Measurements from ENCODE around the gene ATMIN. TPM values are rescaled to one million over a fixed set of nuclear protein-coding genes. Genes with fewer than 3 reads are reported as not detected.

Gene ATMIN
- total and polyA plus RNA-seq, 2 donors (not counting 3 experiments of a cell fraction or from before 2014, with no cell fraction given), result 15.0 to 22.4 TPM

GRCh38 chr16:80997139-80997798 is 38.4 kb upstream of the ATMIN start:
- FAIRE-seq (peak; percentile 31), DNase-seq (ENCODE audit: low read depth, low spot score) (peak; percentile 54)
- Histone ChIP-seq H3K4me2 (ENCODE audit: insufficient read depth, low read length) (peak overlapping the region; percentile 76), H2AFZ (ENCODE audit: low read depth, low read length) (peak overlapping the region; percentile 34), H3K27ac (ENCODE audit: insufficient read depth, low read depth, low read length) (peak overlapping the region; percentile 51), H4K20me1 (replicated peaks; ENCODE audit: control insufficient read depth, extremely low read depth, insufficient read depth, low read length) (no peaks in the 10 kb centered on the region), H3K79me2 (ENCODE audit: control insufficient read depth, insufficient read depth, low read length) (peaks cover 95% of the 10 kb centered on the region), H3K4me1 (ENCODE audit: control insufficient read depth, extremely low read depth, insufficient read depth, low read length) (peaks cover 31% of the 10 kb centered on the region), H3K36me3 (ENCODE audit: control insufficient read depth in 2 of 2, extremely low read depth in 1 of 2, insufficient read depth in 2 of 2, low read length in 2 of 2) (no peaks in the 10 kb centered on the region), H3K9me3 (replicated peaks; ENCODE audit: control insufficient read depth, insufficient read depth, low read length) (no peaks in the 10 kb centered on the region), H3K9ac (replicated peaks; ENCODE audit: extremely low read depth, insufficient read depth, low read length) (peak overlapping the region; percentile 51), H3K4me3 (replicated peaks in 1 of 3; ENCODE audit: insufficient read depth in 1 of 3, low read depth in 1 of 3, low read length in 3 of 3) (peak overlapping the region; percentile 10 to 51 (median 10)), H3K9me1 (replicated peaks; ENCODE audit: control insufficient read depth, extremely low read depth, insufficient read depth, low read length) (no peaks in the 10 kb centered on the region), H3K27me3 (ENCODE audit: control insufficient read depth in 2 of 2, insufficient read depth in 2 of 2, low read length in 2 of 2) (no peaks in the 10 kb centered on the region)
- TF ChIP-seq JUN (IDR thresholded peaks at IDR 0.05; ENCODE audit: borderline replicate concordance, insufficient read depth, insufficient read length, low read depth), result no peak
- TF ChIP-seq FOS (IDR thresholded peaks at IDR 0.05; ENCODE audit: borderline replicate concordance, insufficient read depth, low read length), result no peak
- TF ChIP-seq POLR2AphosphoS5 (IDR thresholded peaks at IDR 0.05; ENCODE audit: insufficient read depth, low read depth, low read length), result no peak
- ChIA-PET CTCF (interaction anchor here (0.8 to 2.0 kb wide), 9 partner anchors 8 to 73 kb away, joined by 3 to 13 read pairs (median 6); partner anchors contain the start of genes ATMIN, CENPN and CMC2), POLR2A (interaction anchor here (0.7 to 2.1 kb wide), 2 partner anchors 10 to 61 kb away, joined by 3 to 7 read pairs; partner anchors contain the start of genes CENPN and CMC2)
- dilution Hi-C loops (cut with MboI; ENCODE audit: extremely low pct_ligation_motif_present, low sequenced_read_pairs) (no loop called here), intact Hi-C loops (cut with micrococcal nuclease) (loop anchor here (1.0 kb wide), 1 partner anchor 10 kb away; the partner anchor contains the start of gene CENPN)
- no TSS peak for BruUV-seq (replicated peaks)

GRCh38 chr16:80997964-80998620 is 37.5 kb upstream of the ATMIN start:
- Histone ChIP-seq H2AFZ (ENCODE audit: low read depth, low read length) (no peak overlapping the region), H3K4me1 (ENCODE audit: control insufficient read depth, extremely low read depth, insufficient read depth, low read length) (peaks cover 31% of the 10 kb centered on the region), H3K9me1 (replicated peaks; ENCODE audit: control insufficient read depth, extremely low read depth, insufficient read depth, low read length) (no peaks in the 10 kb centered on the region), H3K9me3 (replicated peaks; ENCODE audit: control insufficient read depth, insufficient read depth, low read length) (no peaks in the 10 kb centered on the region), H3K9ac (replicated peaks; ENCODE audit: extremely low read depth, insufficient read depth, low read length) (no peak overlapping the region), H3K27me3 (ENCODE audit: control insufficient read depth in 2 of 2, insufficient read depth in 2 of 2, low read length in 2 of 2) (no peaks in the 10 kb centered on the region), H3K36me3 (ENCODE audit: control insufficient read depth in 2 of 2, extremely low read depth in 1 of 2, insufficient read depth in 2 of 2, low read length in 2 of 2) (no peaks in the 10 kb centered on the region), H3K79me2 (ENCODE audit: control insufficient read depth, insufficient read depth, low read length) (peaks cover 95% of the 10 kb centered on the region), H3K27ac (ENCODE audit: insufficient read depth, low read depth, low read length) (no peak overlapping the region), H3K4me3 (replicated peaks in 1 of 3; ENCODE audit: insufficient read depth in 1 of 3, low read depth in 1 of 3, low read length in 3 of 3) (no peak overlapping the region), H3K4me2 (ENCODE audit: insufficient read depth, low read length) (peak overlapping the region; percentile 76), H4K20me1 (replicated peaks; ENCODE audit: control insufficient read depth, extremely low read depth, insufficient read depth, low read length) (no peaks in the 10 kb centered on the region)
- no peak for TF ChIP-seq JUN (IDR thresholded peaks at IDR 0.05; ENCODE audit: borderline replicate concordance, insufficient read depth, insufficient read length, low read depth)
- TF ChIP-seq CTCF (IDR thresholded peaks at IDR 0.05; ENCODE audit: extremely low read depth in 1 of 2, insufficient read depth in 1 of 2, low read depth in 1 of 2, low read length in 2 of 2), result no peak
- TF ChIP-seq, protein P1, sequence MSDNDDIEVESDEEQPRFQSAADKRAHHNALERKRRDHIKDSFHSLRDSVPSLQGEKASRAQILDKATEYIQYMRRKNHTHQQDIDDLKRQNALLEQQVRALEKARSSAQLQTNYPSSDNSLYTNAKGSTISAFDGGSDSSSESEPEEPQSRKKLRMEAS (IDR thresholded peaks at IDR 0.05; ENCODE audit: insufficient read depth, insufficient read length), result no peak
- TF ChIP-seq POLR2A (IDR thresholded peaks at IDR 0.05; ENCODE audit: low read depth, low read length), result no peak
- TF ChIP-seq POLR2AphosphoS5 (IDR thresholded peaks at IDR 0.05; ENCODE audit: insufficient read depth, low read depth, low read length), result no peak
- no peak for TF ChIP-seq GATA2 (IDR thresholded peaks at IDR 0.05; ENCODE audit: insufficient read depth, insufficient read length, low read depth, low read length)
- no peak for TF ChIP-seq FOS (IDR thresholded peaks at IDR 0.05; ENCODE audit: borderline replicate concordance, insufficient read depth, low read length)
- TF ChIP-seq MYC (IDR thresholded peaks at IDR 0.05; ENCODE audit: low read depth, low read length), result no peak
- TF ChIP-seq EZH2 (IDR thresholded peaks at IDR 0.05; ENCODE audit: borderline replicate concordance, low read depth, low read length, severe bottlenecking), result no peak
- ChIA-PET POLR2A (interaction anchor here (0.7 to 2.1 kb wide), 2 partner anchors 9 to 62 kb away, joined by 3 to 7 read pairs; partner anchors contain the start of genes CENPN and CMC2), CTCF (interaction anchor here (0.7 to 2.0 kb wide), 6 partner anchors 9 to 74 kb away, joined by 3 to 13 read pairs (median 7); partner anchors contain the start of genes ATMIN, CENPN and CMC2)
- dilution Hi-C loops (cut with MboI; ENCODE audit: extremely low pct_ligation_motif_present, low sequenced_read_pairs) (no loop called here), intact Hi-C loops (cut with micrococcal nuclease) (loop anchor here (1.0 kb wide), 1 partner anchor 9 kb away; the partner anchor contains the start of gene CENPN)
- FAIRE-seq, result no peak
- no TSS peak for BruUV-seq (replicated peaks)
- DNase-seq (ENCODE audit: low read depth, low spot score), result no peak

Data from endothelial cell of umbilical vein (primary cell).